Liver (tissue), 9 donors: ENCODE measurements around the gene DSCAM. TPM values are rescaled to one million over a fixed set of nuclear protein-coding genes. Genes with fewer than 3 reads are reported as not detected.

Experiments
- DNase-seq: peaks from one replicate; pipeline ENCODE4 v3.0.0-alpha.2; 2017; ENCODE audit warnings: low spot score
- H3K27ac ChIP-seq, 2 donors: one replicate each; pipeline ENCODE4 v1.7.0; 2013; ENCODE audit warnings: inconsistent platforms in 2 of 2, low read length in 2 of 2, control low read depth in 1 of 2, low read depth in 1 of 2, mild to moderate bottlenecking in 1 of 2
- H3K27me3 ChIP-seq, 4 donors: one replicate each; pipeline versions ENCODE4 v1.6.1 to v1.7.0; 2013; ENCODE audit warnings: low read length in 3 of 4, inconsistent platforms in 1 of 4, mild to moderate bottlenecking in 1 of 4, moderate library complexity in 1 of 4; ENCODE audit not compliant: control insufficient read depth in 4 of 4, insufficient read depth in 4 of 4
- H3K36me3 ChIP-seq, 4 donors: one replicate each; pipeline versions ENCODE4 v1.6.1 to v1.7.0; 2013; ENCODE audit warnings: low read length in 3 of 4, mild to moderate bottlenecking in 3 of 4, low read depth in 1 of 4, moderate library complexity in 1 of 4; ENCODE audit not compliant: control insufficient read depth in 4 of 4, insufficient read depth in 3 of 4
- H3K4me1 ChIP-seq, 4 donors: one replicate each; pipeline versions ENCODE4 v1.6.1 to v1.7.0; 2013; ENCODE audit warnings: low read length in 3 of 4, mild to moderate bottlenecking in 3 of 4, moderate library complexity in 1 of 4; ENCODE audit not compliant: control insufficient read depth in 4 of 4, insufficient read depth in 4 of 4
- H3K4me3 ChIP-seq, 3 donors: one replicate each; pipeline versions ENCODE4 v1.6.1 to v1.7.0; 2013; ENCODE audit warnings: low read length in 3 of 3, control low read depth in 1 of 3, low read depth in 1 of 3, mild to moderate bottlenecking in 1 of 3
- H3K9ac ChIP-seq, 2 donors: one replicate each; pipeline ENCODE4 v1.7.0; 2013; ENCODE audit warnings: low read length in 2 of 2, mild to moderate bottlenecking in 2 of 2, moderate library complexity in 2 of 2, control low read depth in 1 of 2, low read depth in 1 of 2
- H3K9me3 ChIP-seq, 4 donors: one replicate each; pipeline versions ENCODE4 v1.6.1 to v1.7.0; 2013; ENCODE audit warnings: low read length in 3 of 4; ENCODE audit not compliant: control insufficient read depth in 4 of 4
- EGR1 ChIP-seq, 2 donors: IDR thresholded peaks; 2 replicates each; pipeline ENCODE4 v1.6.1; 2016 to 2018; ENCODE audit warnings: antibody characterized with exemption in 2 of 2, low read depth in 2 of 2
- FOXA1 ChIP-seq: IDR thresholded peaks from 2 replicates; pipeline ENCODE4 v1.6.1; 2016; ENCODE audit warnings: antibody characterized with exemption
- FOXA2 ChIP-seq: IDR thresholded peaks from 2 replicates; pipeline ENCODE4 v1.6.1; 2016; ENCODE audit warnings: antibody characterized with exemption
- GABPA ChIP-seq, 2 donors: IDR thresholded peaks in 1 of 2; conservative IDR thresholded peaks in 1 of 2; 2 replicates each; pipeline ENCODE4 v1.6.1; 2016; ENCODE audit warnings: antibody characterized with exemption in 2 of 2, mild to moderate bottlenecking in 1 of 2, moderate library complexity in 1 of 2
- HNF4G ChIP-seq: IDR thresholded peaks from 2 replicates; pipeline ENCODE4 v1.6.1; 2016; ENCODE audit warnings: antibody characterized with exemption
- JUND ChIP-seq, 2 donors: IDR thresholded peaks; 2 replicates each; pipeline ENCODE4 v1.6.1; 2016; ENCODE audit warnings: antibody characterized with exemption in 2 of 2
- NR2F2 ChIP-seq: IDR thresholded peaks from 2 replicates; pipeline ENCODE4 v1.6.1; 2016; ENCODE audit warnings: antibody characterized with exemption
- RAD21 ChIP-seq, 2 donors: IDR thresholded peaks; 2 replicates each; pipeline ENCODE4 v1.6.1; 2016; ENCODE audit warnings: antibody characterized with exemption in 2 of 2, mild to moderate bottlenecking in 2 of 2
- RXRA ChIP-seq, 2 donors: IDR thresholded peaks; 2 replicates each; pipeline ENCODE4 v1.6.1; 2017 to 2018; ENCODE audit warnings: antibody characterized with exemption in 2 of 2, mild to moderate bottlenecking in 1 of 2
- SP1 ChIP-seq: IDR thresholded peaks from 2 replicates; pipeline ENCODE4 v1.6.1; 2018; ENCODE audit warnings: antibody characterized with exemption, mild to moderate bottlenecking
- TAF1 ChIP-seq: conservative IDR thresholded peaks from 2 replicates; pipeline ENCODE4 v1.6.1; 2016; ENCODE audit warnings: antibody characterized with exemption, mild to moderate bottlenecking
- YY1 ChIP-seq: IDR thresholded peaks from 2 replicates; pipeline ENCODE4 v1.6.1; 2016; ENCODE audit warnings: antibody characterized with exemption, mild to moderate bottlenecking
- WGBS: extraction: QIAGEN DNeasy Blood & Tissue Kit; methylation state at CpG from one replicate; pipeline ENCODE4 v1.1.7; 2013; 5-methylcytosine and 5-hydroxymethylcytosine counted together
- polyA plus RNA-seq, 2 donors: library from polyadenylated mRNA; stranded (reverse) in 1 of 2; unstranded in 1 of 2; fragments of 200-250 nt in 1 of 2; fragments of >200 nt in 1 of 2; fragmentation: Nextera tagmentation in 1 of 2; extraction: Ambion mirVana in 1 of 2; gene quantifications; one replicate each; pipeline versions ENCODE4 v1.2.1 to v1.2.3, GENCODE V29; 2013 to 2015
- total RNA-seq, 2 donors: library from RNA; depleted of rRNA; stranded (reverse); fragments of >200 nt; gene quantifications; one replicate each; pipeline ENCODE4 v1.2.3, GENCODE V29; 2014
- TF ChIP-seq, protein P1 (sequence below): IDR thresholded peaks from 2 replicates; pipeline ENCODE4 v1.6.1; 2016; ENCODE audit warnings: antibody characterized with exemption, mild to moderate bottlenecking
- TF ChIP-seq, protein P2 (sequence below): IDR thresholded peaks from 2 replicates; pipeline ENCODE4 v1.6.1; 2016; ENCODE audit warnings: antibody characterized with exemption
- TF ChIP-seq, protein P3 (sequence below): fragments of 150-350 bp; IDR thresholded peaks from 2 replicates; pipeline ENCODE4 v1.5.1; 2017; ENCODE audit warnings: improper control_type of control experiment, low read depth, low read length; ENCODE audit not compliant: missing input control
- TF ChIP-seq, protein P4 (sequence below): IDR thresholded peaks from 2 replicates; pipeline ENCODE4 v1.6.1; 2016; ENCODE audit warnings: antibody characterized with exemption
- TF ChIP-seq, protein P5 (sequence below): IDR thresholded peaks from 2 replicates; pipeline ENCODE4 v1.6.1; 2016; ENCODE audit warnings: antibody characterized with exemption
- donor health status: healthy.
- donor health status: healthy.
- donor health status: healthy.
- donor health status: healthy.
- donor health status: healthy.

DSCAM gene
- total and polyA plus RNA-seq, 4 donors, result 0.02 to 0.23 (median 0.10) TPM

DNA sequence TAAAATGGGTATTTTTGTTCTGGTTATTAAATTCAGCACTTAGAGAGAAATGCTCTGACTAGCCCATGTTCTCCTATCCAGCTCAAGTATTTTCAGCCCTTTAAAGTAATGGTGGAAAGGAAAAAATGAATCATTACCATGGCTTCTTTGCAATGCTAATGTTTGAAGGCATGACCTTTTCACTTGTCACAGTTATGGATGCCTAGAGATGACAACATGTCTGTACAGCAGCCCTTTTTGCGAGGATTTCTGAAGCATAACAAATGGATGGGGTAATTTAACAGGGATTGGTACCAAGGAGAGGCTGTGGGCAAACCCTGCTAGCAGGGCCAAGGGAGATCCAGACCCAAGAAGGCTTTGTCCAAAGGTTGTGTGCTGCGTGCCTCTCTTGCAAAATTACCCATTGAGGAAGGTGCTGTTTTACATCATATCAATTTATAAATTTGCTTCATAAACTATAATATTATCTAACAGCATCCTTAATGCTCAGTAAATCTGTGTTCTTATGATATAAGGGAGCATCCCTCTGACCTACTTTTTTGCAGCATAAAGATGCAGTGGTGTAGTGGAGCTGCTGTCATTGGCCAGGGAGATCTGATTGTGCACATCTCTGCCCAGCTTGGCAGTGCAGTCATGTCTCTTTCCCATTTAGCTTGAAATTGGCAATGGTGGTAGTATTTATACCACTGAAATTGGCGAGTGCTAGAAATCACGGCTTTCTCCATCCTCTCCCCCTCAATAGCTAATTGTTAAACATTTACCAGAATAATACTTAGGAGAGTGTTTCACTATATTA is 652.6 kb downstream of the DSCAM start:
- no peak for TF ChIP-seq NR2F2
- TF ChIP-seq, protein P1, sequence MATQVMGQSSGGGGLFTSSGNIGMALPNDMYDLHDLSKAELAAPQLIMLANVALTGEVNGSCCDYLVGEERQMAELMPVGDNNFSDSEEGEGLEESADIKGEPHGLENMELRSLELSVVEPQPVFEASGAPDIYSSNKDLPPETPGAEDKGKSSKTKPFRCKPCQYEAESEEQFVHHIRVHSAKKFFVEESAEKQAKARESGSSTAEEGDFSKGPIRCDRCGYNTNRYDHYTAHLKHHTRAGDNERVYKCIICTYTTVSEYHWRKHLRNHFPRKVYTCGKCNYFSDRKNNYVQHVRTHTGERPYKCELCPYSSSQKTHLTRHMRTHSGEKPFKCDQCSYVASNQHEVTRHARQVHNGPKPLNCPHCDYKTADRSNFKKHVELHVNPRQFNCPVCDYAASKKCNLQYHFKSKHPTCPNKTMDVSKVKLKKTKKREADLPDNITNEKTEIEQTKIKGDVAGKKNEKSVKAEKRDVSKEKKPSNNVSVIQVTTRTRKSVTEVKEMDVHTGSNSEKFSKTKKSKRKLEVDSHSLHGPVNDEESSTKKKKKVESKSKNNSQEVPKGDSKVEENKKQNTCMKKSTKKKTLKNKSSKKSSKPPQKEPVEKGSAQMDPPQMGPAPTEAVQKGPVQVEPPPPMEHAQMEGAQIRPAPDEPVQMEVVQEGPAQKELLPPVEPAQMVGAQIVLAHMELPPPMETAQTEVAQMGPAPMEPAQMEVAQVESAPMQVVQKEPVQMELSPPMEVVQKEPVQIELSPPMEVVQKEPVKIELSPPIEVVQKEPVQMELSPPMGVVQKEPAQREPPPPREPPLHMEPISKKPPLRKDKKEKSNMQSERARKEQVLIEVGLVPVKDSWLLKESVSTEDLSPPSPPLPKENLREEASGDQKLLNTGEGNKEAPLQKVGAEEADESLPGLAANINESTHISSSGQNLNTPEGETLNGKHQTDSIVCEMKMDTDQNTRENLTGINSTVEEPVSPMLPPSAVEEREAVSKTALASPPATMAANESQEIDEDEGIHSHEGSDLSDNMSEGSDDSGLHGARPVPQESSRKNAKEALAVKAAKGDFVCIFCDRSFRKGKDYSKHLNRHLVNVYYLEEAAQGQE, result no peak
- TF ChIP-seq RAD21 (IDR thresholded peaks at IDR 0.05), result no peak
- TF ChIP-seq GABPA (IDR thresholded peaks at IDR 0.05 in 1 of 2, conservative IDR thresholded peaks at IDR 0.05 in 1 of 2), result no peak
- no peak for TF ChIP-seq FOXA2
- TF ChIP-seq, protein P2, sequence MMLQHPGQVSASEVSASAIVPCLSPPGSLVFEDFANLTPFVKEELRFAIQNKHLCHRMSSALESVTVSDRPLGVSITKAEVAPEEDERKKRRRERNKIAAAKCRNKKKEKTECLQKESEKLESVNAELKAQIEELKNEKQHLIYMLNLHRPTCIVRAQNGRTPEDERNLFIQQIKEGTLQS, result no peak
- no peak for TF ChIP-seq EGR1 (IDR thresholded peaks at IDR 0.05; ENCODE audit: low read depth in 2 of 2)
- TF ChIP-seq, protein P3, sequence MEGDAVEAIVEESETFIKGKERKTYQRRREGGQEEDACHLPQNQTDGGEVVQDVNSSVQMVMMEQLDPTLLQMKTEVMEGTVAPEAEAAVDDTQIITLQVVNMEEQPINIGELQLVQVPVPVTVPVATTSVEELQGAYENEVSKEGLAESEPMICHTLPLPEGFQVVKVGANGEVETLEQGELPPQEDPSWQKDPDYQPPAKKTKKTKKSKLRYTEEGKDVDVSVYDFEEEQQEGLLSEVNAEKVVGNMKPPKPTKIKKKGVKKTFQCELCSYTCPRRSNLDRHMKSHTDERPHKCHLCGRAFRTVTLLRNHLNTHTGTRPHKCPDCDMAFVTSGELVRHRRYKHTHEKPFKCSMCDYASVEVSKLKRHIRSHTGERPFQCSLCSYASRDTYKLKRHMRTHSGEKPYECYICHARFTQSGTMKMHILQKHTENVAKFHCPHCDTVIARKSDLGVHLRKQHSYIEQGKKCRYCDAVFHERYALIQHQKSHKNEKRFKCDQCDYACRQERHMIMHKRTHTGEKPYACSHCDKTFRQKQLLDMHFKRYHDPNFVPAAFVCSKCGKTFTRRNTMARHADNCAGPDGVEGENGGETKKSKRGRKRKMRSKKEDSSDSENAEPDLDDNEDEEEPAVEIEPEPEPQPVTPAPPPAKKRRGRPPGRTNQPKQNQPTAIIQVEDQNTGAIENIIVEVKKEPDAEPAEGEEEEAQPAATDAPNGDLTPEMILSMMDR, result no peak
- no peak for TF ChIP-seq RXRA (IDR thresholded peaks at IDR 0.05)
- TF ChIP-seq TAF1, result no peak
- TF ChIP-seq FOXA1, result no peak
- TF ChIP-seq, protein P4, sequence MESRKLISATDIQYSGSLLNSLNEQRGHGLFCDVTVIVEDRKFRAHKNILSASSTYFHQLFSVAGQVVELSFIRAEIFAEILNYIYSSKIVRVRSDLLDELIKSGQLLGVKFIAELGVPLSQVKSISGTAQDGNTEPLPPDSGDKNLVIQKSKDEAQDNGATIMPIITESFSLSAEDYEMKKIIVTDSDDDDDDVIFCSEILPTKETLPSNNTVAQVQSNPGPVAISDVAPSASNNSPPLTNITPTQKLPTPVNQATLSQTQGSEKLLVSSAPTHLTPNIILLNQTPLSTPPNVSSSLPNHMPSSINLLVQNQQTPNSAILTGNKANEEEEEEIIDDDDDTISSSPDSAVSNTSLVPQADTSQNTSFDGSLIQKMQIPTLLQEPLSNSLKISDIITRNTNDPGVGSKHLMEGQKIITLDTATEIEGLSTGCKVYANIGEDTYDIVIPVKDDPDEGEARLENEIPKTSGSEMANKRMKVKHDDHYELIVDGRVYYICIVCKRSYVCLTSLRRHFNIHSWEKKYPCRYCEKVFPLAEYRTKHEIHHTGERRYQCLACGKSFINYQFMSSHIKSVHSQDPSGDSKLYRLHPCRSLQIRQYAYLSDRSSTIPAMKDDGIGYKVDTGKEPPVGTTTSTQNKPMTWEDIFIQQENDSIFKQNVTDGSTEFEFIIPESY, result no peak
- TF ChIP-seq, protein P5, sequence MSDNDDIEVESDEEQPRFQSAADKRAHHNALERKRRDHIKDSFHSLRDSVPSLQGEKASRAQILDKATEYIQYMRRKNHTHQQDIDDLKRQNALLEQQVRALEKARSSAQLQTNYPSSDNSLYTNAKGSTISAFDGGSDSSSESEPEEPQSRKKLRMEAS, result no peak
- TF ChIP-seq JUND (IDR thresholded peaks at IDR 0.05), result no peak
- no peak for TF ChIP-seq HNF4G
- no peak for TF ChIP-seq YY1
- no peak for TF ChIP-seq SP1
- no peak for DNase-seq
- H3K27ac ChIP-seq, result no peak overlapping the region
- H3K9ac ChIP-seq, result no peak overlapping the region
- H3K4me1 ChIP-seq, result no peaks in the 10 kb centered on the region
- H3K27me3 ChIP-seq, result peaks cover 0 to 11% (median 1%) of the 10 kb centered on the region in 4 donors
- peaks cover 0 to 4% (median 0%) of the 10 kb centered on the region in 4 donors for H3K9me3 ChIP-seq
- H3K4me3 ChIP-seq, result no peak overlapping the region
- no peaks in the 10 kb centered on the region for H3K36me3 ChIP-seq
- 68% methylated on average over 4 of the region's 4 CpGs for WGBS
